HG03060 (cell line): ENCODE results near the gene TFF3.

Source experiments
- ATAC-seq: cut with Tn5 transposase; IDR thresholded peaks from one replicate; pipeline ENCODE4 v1.9.1; 2021; ENCODE audit warnings: low read depth, moderate number of reproducible peaks; ENCODE audit not compliant: unreplicated experiment

Gene TFF3

GRCh38 chr21:42324896-42325295, 9.7 kb upstream of the TFF3 start:
- no peak for ATAC-seq

- no peak for ATAC-seq
Observed at GRCh38 chr21:42321845-42322244, 6.6 kb upstream of the TFF3 start.

GRCh38 chr21:42321231-42321630, 6.0 kb upstream of the TFF3 start:
- ATAC-seq: no peak

GRCh38 chr21:42320791-42321190, 5.6 kb upstream of the TFF3 start:
- ATAC-seq: no peak

- no peak for ATAC-seq
Observed at GRCh38 chr21:42319851-42320572, 4.8 kb upstream of the TFF3 start.

GRCh38 chr21:42319376-42319775, 4.2 kb upstream of the TFF3 start:
- ATAC-seq: no peak

GRCh38 chr21:42317826-42318746, 2.9 kb upstream of the TFF3 start:
- no peak for ATAC-seq

- no peak for ATAC-seq
Observed at GRCh38 chr21:42317341-42317741, 2.1 kb upstream of the TFF3 start.

GRCh38 chr21:42316891-42317290, 1.7 kb upstream of the TFF3 start:
- no peak for ATAC-seq

GRCh38 chr21:42314616-42315295, 453 bp downstream of the TFF3 start:
- ATAC-seq: no peak

- no peak for ATAC-seq
Observed at GRCh38 chr21:42313501-42313969, 1.7 kb downstream of the TFF3 start.

- ATAC-seq: no peak
Observed at GRCh38 chr21:42312626-42313104, 2.5 kb downstream of the TFF3 start.

GRCh38 chr21:42311816-42312625, 3.2 kb downstream of the TFF3 start:
- no peak for ATAC-seq

- ATAC-seq: no peak
Observed at GRCh38 chr21:42311160-42311559, 4.0 kb downstream of the TFF3 start.

- ATAC-seq: no peak
Observed at GRCh38 chr21:42310411-42311001, 4.7 kb downstream of the TFF3 start.

GRCh38 chr21:42309753-42310213, 5.4 kb downstream of the TFF3 start:
- ATAC-seq: no peak

- ATAC-seq: no peak
Observed at GRCh38 chr21:42308914-42309752, 6.1 kb downstream of the TFF3 start.

GRCh38 chr21:42308161-42308913, 6.9 kb downstream of the TFF3 start:
- no peak for ATAC-seq
